NCI-H748 treated with DMSO at 0.1 percent for 48 hours (cell line): ENCODE data around the gene KRT7.

ENCODE experiments used
- DNase-seq: peaks from one replicate; lab custom pipeline; 2025; lab: John Stamatoyannopoulos, UW

The KRT7 gene

GRCh38 chr12:52211716-52212585 lies 21.1 kb upstream of the KRT7 start:
- no peak for DNase-seq

GRCh38 chr12:52212701-52213563 lies 20.1 kb upstream of the KRT7 start:
- no peak for DNase-seq

GRCh38 chr12:52213564-52214420 lies 19.3 kb upstream of the KRT7 start:
- DNase-seq: peak; percentile 38

GRCh38 chr12:52214421-52214802 lies 18.6 kb upstream of the KRT7 start:
- no peak for DNase-seq

GRCh38 chr12:52215587-52216031 lies 17.4 kb upstream of the KRT7 start:
- no peak for DNase-seq

GRCh38 chr12:52216100-52216499 lies 16.9 kb upstream of the KRT7 start:
- DNase-seq: no peak

GRCh38 chr12:52216807-52217206 lies 16.2 kb upstream of the KRT7 start:
- no peak for DNase-seq

GRCh38 chr12:52217223-52217622 lies 15.8 kb upstream of the KRT7 start:
- DNase-seq: no peak

- no peak for DNase-seq
These were observed 15.0 kb upstream of the KRT7 start for GRCh38 chr12:52218001-52218400.

GRCh38 chr12:52220477-52220876 lies 12.6 kb upstream of the KRT7 start:
- no peak for DNase-seq

GRCh38 chr12:52221070-52221781 lies 11.8 kb upstream of the KRT7 start:
- no peak for DNase-seq

- DNase-seq: peak; percentile 29
These were observed 11.1 kb upstream of the KRT7 start for GRCh38 chr12:52221912-52222457.

- no peak for DNase-seq
These were observed 10.4 kb upstream of the KRT7 start for GRCh38 chr12:52222692-52223091.

GRCh38 chr12:52223406-52224039 lies 9.5 kb upstream of the KRT7 start:
- DNase-seq: no peak

GRCh38 chr12:52224151-52224550 lies 8.9 kb upstream of the KRT7 start:
- no peak for DNase-seq

GRCh38 chr12:52225752-52226151 lies 7.3 kb upstream of the KRT7 start:
- no peak for DNase-seq

GRCh38 chr12:52226446-52226845 lies 6.6 kb upstream of the KRT7 start:
- DNase-seq: no peak

GRCh38 chr12:52227606-52228166 lies 5.4 kb upstream of the KRT7 start:
- DNase-seq: no peak

GRCh38 chr12:52228366-52228765 lies 4.7 kb upstream of the KRT7 start:
- DNase-seq: no peak

GRCh38 chr12:52228931-52229330 lies 4.1 kb upstream of the KRT7 start:
- DNase-seq: no peak
